Renal cortical epithelial cell (primary cell): ENCODE measurements around the gene PUS3. TPM values are rescaled to one million over a fixed set of nuclear protein-coding genes. Genes with fewer than 3 reads are reported as not detected.

ENCODE experiments used
- DNase-seq: peaks from one replicate; pipeline ENCODE4 v3.0.0-alpha.2; 2011; ENCODE audit warnings: low read depth
- total RNA-seq: library from RNA; depleted of rRNA; stranded (reverse); fragments of >200 nt; gene quantifications from 2 replicates; pipeline ENCODE4 v1.2.3, GENCODE V29; 2014

Gene PUS3
- 15.8 and 23.4 TPM in 2 replicates for total RNA-seq

GRCh38 chr11:125902927-125903710 is at the start of gene PUS3:
Gene PUS3, minus strand, starts transcription at chr11:125903206. Its CDS starts 6,922 bp downstream, at chr11:125896284.
- peak; percentile 76 for DNase-seq

- no peak for DNase-seq
Observed at GRCh38 chr11:125952559-125952958, 49.6 kb upstream of the PUS3 start.

- DNase-seq = no peak
Observed at GRCh38 chr11:125951731-125952130, 48.7 kb upstream of the PUS3 start.

GRCh38 chr11:125950696-125951651 is 48.0 kb upstream of the PUS3 start:
- DNase-seq = no peak

- no peak for DNase-seq
Observed at GRCh38 chr11:125950178-125950490, 47.1 kb upstream of the PUS3 start.

- DNase-seq = no peak
Observed at GRCh38 chr11:125949271-125950177, 46.5 kb upstream of the PUS3 start.

DNA sequence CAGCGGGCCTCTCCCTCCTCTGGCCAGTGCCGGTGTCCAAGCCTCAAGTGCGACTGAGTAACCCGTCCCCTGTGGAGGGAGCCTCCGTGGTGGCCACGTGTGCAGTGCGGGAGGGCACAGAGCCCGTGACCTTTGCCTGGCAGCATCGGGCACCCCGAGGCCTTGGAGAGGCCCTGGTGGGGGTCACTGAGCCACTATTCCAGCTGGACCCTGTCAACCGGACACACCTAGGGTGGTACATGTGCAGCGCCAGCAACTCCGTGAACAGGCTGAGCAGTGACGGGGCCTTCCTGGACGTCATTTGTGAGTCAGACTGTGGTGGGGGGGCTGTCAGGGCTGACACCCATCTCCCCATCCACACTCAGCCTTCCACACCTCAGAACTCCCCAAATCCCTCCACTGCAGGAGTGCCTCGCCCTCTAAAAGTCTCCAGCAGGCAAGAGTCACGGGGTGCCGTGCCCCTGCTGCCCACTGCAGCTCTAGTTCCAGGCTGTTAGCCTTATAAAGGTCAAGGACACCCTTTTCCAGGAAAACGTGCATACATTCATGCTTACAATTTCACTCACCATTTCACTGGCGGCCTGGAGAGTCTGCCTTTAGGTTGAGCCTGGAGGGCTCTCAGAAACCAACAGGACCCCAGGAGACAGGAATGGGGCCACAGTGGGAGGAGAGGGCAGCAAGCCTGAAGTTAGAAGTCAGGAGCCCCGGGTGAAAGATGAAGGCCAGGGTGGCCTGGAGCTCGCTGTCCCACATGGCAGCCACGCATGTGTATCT is 45.5 kb upstream of the PUS3 start:
- DNase-seq = no peak

GRCh38 chr11:125947419-125948277 is 44.6 kb upstream of the PUS3 start:
- DNase-seq = no peak

DNA sequence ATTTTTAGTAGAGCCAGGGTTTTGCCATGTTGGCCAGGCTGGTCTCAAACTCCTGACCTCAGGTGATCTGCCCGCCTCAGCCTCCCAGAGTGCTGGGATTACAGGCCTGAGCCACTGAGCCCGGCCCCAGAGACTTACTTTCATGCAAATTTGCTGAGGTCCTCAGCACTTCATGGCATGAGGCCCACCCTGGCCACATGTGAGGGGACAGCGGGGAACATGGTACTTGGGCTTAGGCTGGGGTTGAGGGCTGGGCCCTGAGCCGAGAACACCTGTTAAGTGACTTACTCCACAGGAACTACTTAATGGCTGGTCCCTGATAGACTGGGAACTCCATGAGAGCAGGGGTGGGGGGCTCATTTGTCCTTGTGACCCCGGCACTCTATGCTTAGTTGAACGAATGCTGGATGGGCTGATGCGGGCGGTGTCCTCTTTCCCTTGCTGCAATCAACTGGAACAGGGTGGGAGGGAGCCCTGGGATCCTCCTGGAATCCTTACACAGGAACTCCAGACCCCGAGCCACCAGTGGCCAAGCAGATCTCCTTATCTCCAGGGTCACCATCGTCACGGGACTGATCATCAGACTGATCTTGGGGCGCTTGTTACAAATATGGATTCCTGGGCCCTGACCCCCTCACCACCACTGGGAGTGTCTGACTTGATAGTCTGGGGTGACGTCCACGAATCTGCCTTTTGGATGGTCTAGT is 43.9 kb upstream of the PUS3 start:
- no peak for DNase-seq

- DNase-seq = peak; percentile 35
Observed at GRCh38 chr11:125945797-125946520, 43.0 kb upstream of the PUS3 start, which contains the start of gene VSIG10L2. Gene VSIG10L2, plus strand, starts transcription at chr11:125946044. Its CDS starts 12 bp downstream, at chr11:125946056.

DNA sequence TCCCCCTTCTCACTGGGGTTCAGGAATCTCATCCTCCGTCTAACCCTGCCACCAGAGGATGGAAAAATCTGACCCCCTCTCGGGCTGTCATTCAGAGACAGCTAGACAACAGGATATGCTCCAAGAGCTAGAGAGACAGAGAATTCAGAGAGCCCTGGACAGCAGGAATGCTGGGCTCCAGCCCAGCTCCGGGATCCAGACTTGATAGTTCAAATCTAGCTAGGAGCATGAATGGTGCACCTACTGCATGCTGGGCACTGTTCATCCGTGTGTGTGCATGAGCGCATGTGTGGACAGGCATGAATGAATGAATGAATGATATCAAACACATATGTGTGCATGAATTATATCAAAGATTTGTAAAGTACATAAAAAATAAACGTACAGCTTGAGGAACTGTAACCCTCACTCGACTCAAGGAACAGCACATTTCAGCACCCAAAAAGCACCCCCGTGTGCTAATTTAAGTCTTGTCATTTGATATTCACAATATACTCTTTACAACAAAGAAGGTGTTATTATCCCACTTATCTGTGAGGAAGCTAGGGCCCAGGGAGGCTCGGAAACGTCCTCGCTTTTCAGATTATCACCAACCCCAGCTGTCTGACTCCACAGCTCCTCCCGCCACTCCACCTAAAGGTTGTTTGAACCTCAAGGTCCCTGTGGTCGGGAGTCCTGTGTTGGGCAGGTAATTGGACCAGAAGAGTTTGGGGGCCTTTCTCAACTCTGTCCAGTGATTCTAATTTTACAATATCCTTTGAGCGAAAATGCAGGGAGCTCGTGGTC is 42.2 kb upstream of the PUS3 start:
- DNase-seq = no peak

- DNase-seq = no peak
Observed at GRCh38 chr11:125944350-125945010, 41.5 kb upstream of the PUS3 start.

GRCh38 chr11:125943661-125944349 is 40.8 kb upstream of the PUS3 start:
- no peak for DNase-seq

- DNase-seq = no peak
Observed at GRCh38 chr11:125942771-125943428, 39.9 kb upstream of the PUS3 start.

GRCh38 chr11:125941619-125942611 is 38.9 kb upstream of the PUS3 start:
- DNase-seq = peak; percentile 12
